Measurements from ENCODE around the gene NPAS1. TPM values are rescaled to one million over a fixed set of nuclear protein-coding genes. Genes with fewer than 3 reads are reported as not detected.

Gene NPAS1
- polyA plus RNA-seq, 1 donor from 2014 or later, result not detected

GRCh38 chr19:47093254-47093653, 73.6 kb downstream of the NPAS1 start:
- TF ChIP-seq EP300 (conservative IDR thresholded peaks at IDR 0.05; ENCODE audit: poor library complexity, severe bottlenecking), result no peak
- TF ChIP-seq TAF1 (IDR thresholded peaks at IDR 0.05; ENCODE audit: low read depth), result no peak
- no peak for TF ChIP-seq SMC3 (conservative IDR thresholded peaks at IDR 0.05; ENCODE audit: poor library complexity)
- no peak for TF ChIP-seq MXI1 (conservative IDR thresholded peaks at IDR 0.05; ENCODE audit: poor library complexity, severe bottlenecking)
- TF ChIP-seq RAD21 (conservative IDR thresholded peaks at IDR 0.05), result no peak
- TF ChIP-seq EZH2 (IDR thresholded peaks at IDR 0.05; ENCODE audit: borderline replicate concordance, insufficient read depth, low read length, poor library complexity, severe bottlenecking), result no peak
- TF ChIP-seq REST (IDR thresholded peaks at IDR 0.05; ENCODE audit: borderline replicate concordance), result no peak
- TF ChIP-seq, protein P1, sequence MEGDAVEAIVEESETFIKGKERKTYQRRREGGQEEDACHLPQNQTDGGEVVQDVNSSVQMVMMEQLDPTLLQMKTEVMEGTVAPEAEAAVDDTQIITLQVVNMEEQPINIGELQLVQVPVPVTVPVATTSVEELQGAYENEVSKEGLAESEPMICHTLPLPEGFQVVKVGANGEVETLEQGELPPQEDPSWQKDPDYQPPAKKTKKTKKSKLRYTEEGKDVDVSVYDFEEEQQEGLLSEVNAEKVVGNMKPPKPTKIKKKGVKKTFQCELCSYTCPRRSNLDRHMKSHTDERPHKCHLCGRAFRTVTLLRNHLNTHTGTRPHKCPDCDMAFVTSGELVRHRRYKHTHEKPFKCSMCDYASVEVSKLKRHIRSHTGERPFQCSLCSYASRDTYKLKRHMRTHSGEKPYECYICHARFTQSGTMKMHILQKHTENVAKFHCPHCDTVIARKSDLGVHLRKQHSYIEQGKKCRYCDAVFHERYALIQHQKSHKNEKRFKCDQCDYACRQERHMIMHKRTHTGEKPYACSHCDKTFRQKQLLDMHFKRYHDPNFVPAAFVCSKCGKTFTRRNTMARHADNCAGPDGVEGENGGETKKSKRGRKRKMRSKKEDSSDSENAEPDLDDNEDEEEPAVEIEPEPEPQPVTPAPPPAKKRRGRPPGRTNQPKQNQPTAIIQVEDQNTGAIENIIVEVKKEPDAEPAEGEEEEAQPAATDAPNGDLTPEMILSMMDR (IDR thresholded peaks at IDR 0.05; ENCODE audit: poor library complexity, severe bottlenecking), result no peak
- no peak for TF ChIP-seq POLR2AphosphoS5 (IDR thresholded peaks at IDR 0.05)

DNA sequence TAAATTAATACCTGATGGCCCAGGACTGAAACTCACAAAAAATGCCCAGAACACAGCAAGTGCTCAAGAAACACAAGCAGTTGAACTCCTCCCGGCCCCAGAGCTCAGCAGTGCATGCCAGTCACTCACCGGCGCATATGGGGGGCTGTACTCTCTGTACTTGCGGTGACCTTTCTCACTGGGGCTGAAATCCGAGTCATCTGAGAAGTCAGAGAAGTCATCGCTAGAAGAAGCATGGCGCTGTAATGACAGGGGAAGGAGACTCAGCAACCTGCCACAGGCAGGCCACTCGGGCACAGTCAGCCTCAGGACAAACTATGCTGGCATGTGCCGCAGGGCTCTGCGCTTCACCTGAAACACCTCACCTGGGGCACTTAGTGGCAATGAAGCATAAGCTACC, 74.2 kb downstream of the NPAS1 start:
- H3K36me3 ChIP-seq (ENCODE audit: insufficient read depth, low read length), result no peaks in the 10 kb centered on the region
- TF ChIP-seq SMC3 (conservative IDR thresholded peaks at IDR 0.05; ENCODE audit: poor library complexity), result no peak
- no peak overlapping the region for H3K27ac ChIP-seq (ENCODE audit: low read length)
- no peaks in the 10 kb centered on the region for H3K9me3 ChIP-seq (ENCODE audit: low read length)
- H4K20me1 ChIP-seq (ENCODE audit: insufficient read depth), result no peaks in the 10 kb centered on the region
- no peaks in the 10 kb centered on the region for H3K27me3 ChIP-seq (ENCODE audit: insufficient read depth, low read depth, low read length)
- H3K4me3 ChIP-seq (ENCODE audit: low read length), result no peak overlapping the region
- peaks cover 22% of the 10 kb centered on the region for H3K79me2 ChIP-seq (replicated peaks; ENCODE audit: insufficient read depth, low read length)
- no peak overlapping the region for H3K9ac ChIP-seq (ENCODE audit: low read length)
- no peaks in the 10 kb centered on the region for H3F3A ChIP-seq (ENCODE audit: insufficient read depth, low read length, poor library complexity, severe bottlenecking)
- H3K4me2 ChIP-seq (ENCODE audit: low read length), result no peak overlapping the region
- no peak overlapping the region for H2AFZ ChIP-seq (ENCODE audit: low read depth, low read length)
- no peaks in the 10 kb centered on the region for H3K9me2 ChIP-seq (ENCODE audit: insufficient read depth, low read length)

More at GRCh38 chr19:47093254-47093653, 73.6 kb downstream of the NPAS1 start:
- Histone ChIP-seq H2AFZ (ENCODE audit: low read depth, low read length) (no peak overlapping the region), H4K20me1 (ENCODE audit: insufficient read depth) (no peaks in the 10 kb centered on the region), H3K4me2 (ENCODE audit: low read length) (no peak overlapping the region), H3K9me3 (ENCODE audit: low read length) (no peaks in the 10 kb centered on the region), H3K79me2 (replicated peaks; ENCODE audit: insufficient read depth, low read length) (peaks cover 20% of the 10 kb centered on the region), H3K27ac (ENCODE audit: low read length) (no peak overlapping the region), H3K36me3 (ENCODE audit: insufficient read depth, low read length) (no peaks in the 10 kb centered on the region), H3K4me3 (ENCODE audit: low read length) (no peak overlapping the region), H3F3A (ENCODE audit: insufficient read depth, low read length, poor library complexity, severe bottlenecking) (no peaks in the 10 kb centered on the region), H3K27me3 (ENCODE audit: insufficient read depth, low read depth, low read length) (no peaks in the 10 kb centered on the region), H3K9ac (ENCODE audit: low read length) (no peak overlapping the region), H3K9me2 (ENCODE audit: insufficient read depth, low read length) (no peaks in the 10 kb centered on the region)

Data from neural cell (in vitro differentiated cells).